OCI-LY3 (cell line): ENCODE measurements around the gene NAA35.

ENCODE experiments used
- EZH2phosphoT487 ChIP-seq: fragments of 200-600 bp; shearing (Covaris generic); IDR thresholded peaks from 2 replicates; pipeline ENCODE4 v1.6.1; 2018; ENCODE audit warnings: antibody characterized with exemption, mixed run types, low read depth
- TF ChIP-seq, protein P1 (sequence below): fragments of 200-600, 300-600 bp; sonication (generic); IDR thresholded peaks from 2 replicates; pipeline ENCODE4 v1.5.1; 2014; ENCODE audit warnings: antibody characterized with exemption, low read length, low read depth

DNA sequence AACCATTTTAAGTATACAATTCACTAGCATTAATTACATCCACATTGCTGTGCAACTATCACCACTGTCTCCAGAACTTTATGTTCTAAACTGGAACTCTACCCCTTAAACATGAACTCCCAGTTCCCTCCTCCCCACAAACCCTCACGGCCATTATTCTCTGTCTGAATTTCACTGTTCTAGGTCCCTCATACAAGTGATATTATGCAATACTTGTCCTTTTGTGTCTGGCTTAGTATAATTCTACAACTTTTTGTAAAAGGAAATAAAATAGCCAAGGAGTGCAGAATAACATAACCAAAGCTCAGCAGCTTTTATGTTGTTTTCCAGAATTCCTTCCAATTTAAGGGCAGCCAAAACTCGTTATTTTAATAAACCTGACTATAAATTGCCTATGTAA, 53.2 kb downstream of the NAA35 start:
- TF ChIP-seq, protein P1, sequence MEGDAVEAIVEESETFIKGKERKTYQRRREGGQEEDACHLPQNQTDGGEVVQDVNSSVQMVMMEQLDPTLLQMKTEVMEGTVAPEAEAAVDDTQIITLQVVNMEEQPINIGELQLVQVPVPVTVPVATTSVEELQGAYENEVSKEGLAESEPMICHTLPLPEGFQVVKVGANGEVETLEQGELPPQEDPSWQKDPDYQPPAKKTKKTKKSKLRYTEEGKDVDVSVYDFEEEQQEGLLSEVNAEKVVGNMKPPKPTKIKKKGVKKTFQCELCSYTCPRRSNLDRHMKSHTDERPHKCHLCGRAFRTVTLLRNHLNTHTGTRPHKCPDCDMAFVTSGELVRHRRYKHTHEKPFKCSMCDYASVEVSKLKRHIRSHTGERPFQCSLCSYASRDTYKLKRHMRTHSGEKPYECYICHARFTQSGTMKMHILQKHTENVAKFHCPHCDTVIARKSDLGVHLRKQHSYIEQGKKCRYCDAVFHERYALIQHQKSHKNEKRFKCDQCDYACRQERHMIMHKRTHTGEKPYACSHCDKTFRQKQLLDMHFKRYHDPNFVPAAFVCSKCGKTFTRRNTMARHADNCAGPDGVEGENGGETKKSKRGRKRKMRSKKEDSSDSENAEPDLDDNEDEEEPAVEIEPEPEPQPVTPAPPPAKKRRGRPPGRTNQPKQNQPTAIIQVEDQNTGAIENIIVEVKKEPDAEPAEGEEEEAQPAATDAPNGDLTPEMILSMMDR, result no peak
- no peak for TF ChIP-seq EZH2phosphoT487
